Measurements from ENCODE around the gene CAPN2. TPM values are rescaled to one million over a fixed set of nuclear protein-coding genes. Genes with fewer than 3 reads are reported as not detected.

Gene CAPN2
- total and polyA plus RNA-seq, 3 experiments from 2014 or later = 79.8 to 252 (median 82.9) TPM

DNA sequence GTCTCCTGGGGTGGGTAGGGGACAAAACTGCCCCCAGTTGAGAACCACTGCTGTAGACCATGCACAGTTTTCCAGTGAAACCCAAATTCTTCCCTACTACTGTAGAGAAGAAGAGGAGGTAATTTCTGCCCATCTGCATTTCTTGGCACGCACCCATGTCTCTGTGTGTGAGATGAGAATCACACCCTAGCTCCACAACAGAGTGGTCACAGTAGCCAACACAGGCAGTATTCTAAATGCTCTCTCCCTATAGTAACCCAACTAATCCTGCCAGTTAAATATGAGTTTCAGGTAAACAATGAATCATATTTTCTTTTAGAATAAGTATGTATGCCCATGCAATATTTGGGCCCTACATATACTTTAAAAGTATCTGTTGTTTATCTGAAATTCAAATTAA lies 1.2 kb upstream of the CAPN2 start:
- Histone ChIP-seq H3K36me3 (ENCODE audit: insufficient read depth, low read length) (no peaks in the 10 kb centered on the region), H3K4me1 (ENCODE audit: insufficient read depth, low read length) (peaks cover 54% of the 10 kb centered on the region), H3K9me3 (ENCODE audit: low read length) (no peaks in the 10 kb centered on the region), H3K27me3 (ENCODE audit: insufficient read depth, low read length, poor library complexity, severe bottlenecking) (no peaks in the 10 kb centered on the region), H3K27ac (ENCODE audit: low read depth, low read length) (no peak overlapping the region), H3K4me3 (ENCODE audit: low read length) (no peak overlapping the region)
- Mint-ChIP-seq H3K9me3 (no peaks in the 10 kb centered on the region), H3K4me1 (peaks cover 43 to 58% (median 45%) of the 10 kb centered on the region in 3 donors), H3K27ac (peak overlapping the region; percentile 70 to 96 (median 91)), H3K27me3 (no peaks in the 10 kb centered on the region), H3K4me3 (peak overlapping the region; percentile 77 to 91 (median 84)), H3K36me3 (peaks cover 0 to 12% (median 0%) of the 10 kb centered on the region in 3 donors)
- ChIA-PET CTCF (interaction anchor here (0.9 to 4.7 kb wide), 9 partner anchors 9 to 135 kb away, joined by 3 to 77 read pairs (median 5); partner anchors contain the start of gene TP53BP2), POLR2A (interaction anchor here (1.0 to 1.4 kb wide), 2 partner anchors 10 to 16 kb away, joined by 5 to 8 read pairs; no protein-coding TSS in a partner anchor)
- no peak for DNase-seq

DNA sequence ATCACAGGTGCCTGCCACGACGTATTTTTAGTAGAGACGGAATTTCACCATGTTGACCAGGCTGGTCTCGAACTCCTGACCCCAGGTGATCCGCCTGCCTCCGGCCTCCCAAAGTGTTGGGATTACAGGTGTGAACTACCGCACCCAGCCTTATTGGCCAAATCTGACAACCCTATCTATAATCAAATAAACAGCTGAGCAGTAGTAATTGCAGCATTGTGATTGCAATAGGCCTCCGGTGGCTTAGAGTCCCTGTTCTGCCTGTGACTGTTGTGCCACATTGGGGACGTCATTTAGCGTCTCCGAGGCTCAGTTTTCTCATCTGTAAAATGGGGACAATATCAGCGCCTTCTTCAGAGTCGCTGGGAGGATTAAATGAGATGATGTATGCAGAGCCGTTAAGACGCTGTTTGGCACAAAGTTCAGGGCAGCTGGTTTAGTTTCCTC lies 569 bp upstream of the CAPN2 start:
- H3K4me3 ChIP-seq (ENCODE audit: low read length) = peak overlapping the region; percentile 78

DNA sequence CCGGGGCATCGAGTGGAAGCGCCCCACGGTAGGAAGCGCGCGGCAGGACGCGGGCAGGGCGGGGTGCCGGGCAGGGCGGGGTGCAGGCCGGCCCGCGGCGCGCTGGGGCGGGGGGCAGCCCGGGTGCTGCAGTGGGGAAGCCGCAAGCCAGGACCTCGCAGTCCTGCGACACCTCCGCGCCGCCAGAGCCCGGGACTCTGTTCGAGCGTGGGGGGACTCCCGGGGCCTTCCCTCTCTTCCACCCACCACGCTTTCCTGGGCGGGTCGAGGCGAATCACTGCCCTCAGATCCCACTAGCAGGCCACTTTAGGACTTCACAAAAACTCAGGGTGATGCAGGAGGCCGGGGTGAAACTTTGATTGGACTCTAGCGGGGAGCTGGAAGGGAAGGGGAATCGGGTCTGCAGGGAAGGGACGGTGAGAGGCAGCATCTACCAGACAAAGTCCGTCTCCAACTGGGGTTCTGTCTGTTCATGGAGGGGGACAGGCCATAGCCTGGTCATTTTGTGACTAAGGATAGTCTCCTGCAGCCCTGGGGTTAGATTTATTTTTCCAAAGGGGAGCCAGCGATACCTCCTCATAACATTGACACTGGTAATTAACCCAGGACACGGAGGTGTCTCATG lies 623 bp downstream of the CAPN2 start:
- Histone ChIP-seq H3K36me3 (ENCODE audit: insufficient read depth, low read length) (no peaks in the 10 kb centered on the region), H3K4me3 (ENCODE audit: low read length) (peak overlapping the region; percentile 78), H3K27me3 (ENCODE audit: insufficient read depth, low read length, poor library complexity, severe bottlenecking) (no peaks in the 10 kb centered on the region), H3K9me3 (ENCODE audit: low read length) (no peaks in the 10 kb centered on the region), H3K27ac (ENCODE audit: low read depth, low read length) (peak overlapping the region; percentile 72), H3K4me1 (ENCODE audit: insufficient read depth, low read length) (peaks cover 72% of the 10 kb centered on the region)
- DNase-seq = peak; percentile 44 to 62 (median 48)
- ChIA-PET POLR2A (interaction anchor here (0.5 to 2.5 kb wide), 5 partner anchors 14 to 470 kb away, joined by 3 to 16 read pairs (median 4); partner anchors contain the start of gene DEGS1), CTCF (interaction anchor here (1.4 to 4.7 kb wide), 8 partner anchors 8 to 133 kb away, joined by 3 to 77 read pairs (median 6); partner anchors contain the start of gene TP53BP2)
- Mint-ChIP-seq H3K27me3 (no peaks in the 10 kb centered on the region), H3K4me3 (peak overlapping the region; percentile 84 to 98 (median 92)), H3K9me3 (no peaks in the 10 kb centered on the region), H3K36me3 (peaks cover 0 to 22% (median 4%) of the 10 kb centered on the region in 3 donors), H3K4me1 (peaks cover 61 to 73% (median 62%) of the 10 kb centered on the region in 3 donors), H3K27ac (peak overlapping the region; percentile 80 to 99 (median 94))

More for the DNA sequence above, 569 bp upstream of the CAPN2 start:
- Mint-ChIP-seq H3K36me3 (peaks cover 0 to 13% (median 0%) of the 10 kb centered on the region in 3 donors), H3K4me1 (peaks cover 49 to 64% (median 51%) of the 10 kb centered on the region in 3 donors), H3K27ac (peak overlapping the region; percentile 70 to 96 (median 91)), H3K27me3 (no peaks in the 10 kb centered on the region), H3K9me3 (no peaks in the 10 kb centered on the region), H3K4me3 (peak overlapping the region; percentile 77 to 91 (median 84))
- CTCF ChIA-PET = interaction anchor here (0.9 to 4.7 kb wide), 12 partner anchors 10 to 134 kb away, joined by 3 to 77 read pairs (median 5); partner anchors contain the start of gene TP53BP2
- peak overlapping the region; percentile 72 for H3K27ac ChIP-seq (ENCODE audit: low read depth, low read length)
- H3K27me3 ChIP-seq (ENCODE audit: insufficient read depth, low read length, poor library complexity, severe bottlenecking) = no peaks in the 10 kb centered on the region
- no peaks in the 10 kb centered on the region for H3K36me3 ChIP-seq (ENCODE audit: insufficient read depth, low read length)
- DNase-seq = peak in 1 of 5 donors; percentile 53
- POLR2A ChIA-PET = interaction anchor here (0.6 to 2.5 kb wide), 5 partner anchors 9 to 135 kb away, joined by 3 to 16 read pairs (median 5); no protein-coding TSS in a partner anchor
- no peaks in the 10 kb centered on the region for H3K9me3 ChIP-seq (ENCODE audit: low read length)
- peaks cover 60% of the 10 kb centered on the region for H3K4me1 ChIP-seq (ENCODE audit: insufficient read depth, low read length)

DNA sequence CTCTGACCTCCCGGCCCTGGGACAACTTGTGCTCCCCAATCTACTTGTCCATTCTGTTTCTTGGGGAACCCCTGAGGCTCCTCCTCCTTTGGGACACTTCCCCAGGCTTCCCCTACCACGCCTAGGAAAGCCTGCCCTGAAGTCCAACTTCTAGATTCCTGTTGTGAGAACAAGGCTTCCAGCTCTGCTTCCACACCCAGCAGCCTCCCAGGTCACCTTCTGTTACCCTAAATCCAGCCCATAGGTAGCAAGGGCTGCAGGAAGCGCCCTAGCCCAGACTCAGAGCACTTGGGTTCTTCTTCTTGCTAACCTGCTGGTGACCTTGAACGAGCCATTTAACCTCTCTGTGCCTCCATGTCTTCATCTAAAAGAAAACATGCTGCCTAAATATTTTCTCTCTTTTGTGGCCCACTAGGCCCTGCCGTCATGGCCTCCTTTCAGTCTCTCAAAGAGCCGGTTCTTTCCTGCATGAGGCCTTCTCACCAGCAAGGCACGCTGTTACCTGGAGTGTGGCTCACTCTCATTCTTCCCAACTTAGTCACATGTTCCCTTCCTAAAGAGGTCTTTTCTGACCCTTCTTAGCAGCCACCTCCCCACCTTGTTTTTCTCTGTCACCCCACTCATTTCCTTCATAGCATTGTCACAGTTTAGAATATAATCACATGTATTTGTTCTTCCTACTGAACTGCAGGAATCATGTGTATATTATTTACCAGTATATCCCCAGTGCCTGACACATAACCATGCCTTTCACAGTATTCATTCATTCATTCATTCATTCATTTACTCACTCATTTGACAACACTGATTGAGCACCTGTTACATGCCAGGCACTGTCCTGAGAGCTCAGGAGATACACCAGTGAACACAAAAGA lies 1.4 kb downstream of the CAPN2 start:
- Mint-ChIP-seq H3K27me3 (no peaks in the 10 kb centered on the region), H3K36me3 (peaks cover 0 to 30% (median 7%) of the 10 kb centered on the region in 3 donors), H3K9me3 (no peaks in the 10 kb centered on the region), H3K4me1 (peaks cover 69 to 80% (median 70%) of the 10 kb centered on the region in 3 donors), H3K27ac (peak overlapping the region; percentile 80 to 99 (median 94)), H3K4me3 (peak overlapping the region; percentile 84 to 98 (median 92))
- H3K36me3 ChIP-seq (ENCODE audit: insufficient read depth, low read length) = peaks cover 8% of the 10 kb centered on the region
- peak overlapping the region; percentile 72 for H3K27ac ChIP-seq (ENCODE audit: low read depth, low read length)
- H3K4me3 ChIP-seq (ENCODE audit: low read length) = peak overlapping the region; percentile 78
- CTCF ChIA-PET = interaction anchor here (0.6 to 4.7 kb wide), 4 partner anchors 11 to 58 kb away, joined by 3 to 77 read pairs (median 4); no protein-coding TSS in a partner anchor
- peak in 1 of 5 donors; percentile 28 for DNase-seq
- POLR2A ChIA-PET = interaction anchor here (0.5 to 2.5 kb wide), 4 partner anchors 13 to 469 kb away, joined by 3 to 16 read pairs (median 4); partner anchors contain the start of gene DEGS1
- no peaks in the 10 kb centered on the region for H3K9me3 ChIP-seq (ENCODE audit: low read length)
- H3K27me3 ChIP-seq (ENCODE audit: insufficient read depth, low read length, poor library complexity, severe bottlenecking) = no peaks in the 10 kb centered on the region
- H3K4me1 ChIP-seq (ENCODE audit: insufficient read depth, low read length) = peaks cover 80% of the 10 kb centered on the region

DNA sequence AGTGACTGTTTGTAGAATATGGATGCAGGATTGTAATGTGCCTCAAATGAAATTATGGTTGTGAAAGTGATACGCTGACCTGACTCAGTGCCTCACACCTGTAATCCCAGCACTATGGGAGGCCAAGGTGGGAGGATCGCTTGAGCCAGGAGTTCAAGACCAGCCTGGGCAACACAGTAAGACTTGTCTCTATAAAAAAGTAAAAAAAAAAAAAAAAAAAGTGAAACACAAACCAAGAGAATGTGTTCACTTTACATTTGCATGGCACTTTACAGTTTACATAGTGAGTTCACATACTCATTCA lies 2.0 kb downstream of the CAPN2 start:
- no peaks in the 10 kb centered on the region for H3K9me3 ChIP-seq (ENCODE audit: low read length)
- peaks cover 72 to 85% (median 74%) of the 10 kb centered on the region in 3 donors for H3K4me1 Mint-ChIP-seq
- CTCF ChIA-PET = no interaction called here
- H3K36me3 ChIP-seq (ENCODE audit: insufficient read depth, low read length) = peaks cover 14% of the 10 kb centered on the region
- H3K27ac ChIP-seq (ENCODE audit: low read depth, low read length) = peak overlapping the region; percentile 72
- H3K4me3 Mint-ChIP-seq = peak overlapping the region; percentile 84 to 98 (median 92)
- H3K4me3 ChIP-seq (ENCODE audit: low read length) = peak overlapping the region; percentile 78
- H3K9me3 Mint-ChIP-seq = no peaks in the 10 kb centered on the region
- no peaks in the 10 kb centered on the region for H3K27me3 Mint-ChIP-seq
- POLR2A ChIA-PET = interaction anchor here (1.2 kb wide), 1 partner anchor 12 kb away, joined by 3 read pairs; no protein-coding TSS in a partner anchor
- peaks cover 82% of the 10 kb centered on the region for H3K4me1 ChIP-seq (ENCODE audit: insufficient read depth, low read length)
- H3K27me3 ChIP-seq (ENCODE audit: insufficient read depth, low read length, poor library complexity, severe bottlenecking) = no peaks in the 10 kb centered on the region
- peaks cover 0 to 36% (median 7%) of the 10 kb centered on the region in 3 donors for H3K36me3 Mint-ChIP-seq
- no peak for DNase-seq
- peak overlapping the region; percentile 82 to 99 (median 95) for H3K27ac Mint-ChIP-seq

DNA sequence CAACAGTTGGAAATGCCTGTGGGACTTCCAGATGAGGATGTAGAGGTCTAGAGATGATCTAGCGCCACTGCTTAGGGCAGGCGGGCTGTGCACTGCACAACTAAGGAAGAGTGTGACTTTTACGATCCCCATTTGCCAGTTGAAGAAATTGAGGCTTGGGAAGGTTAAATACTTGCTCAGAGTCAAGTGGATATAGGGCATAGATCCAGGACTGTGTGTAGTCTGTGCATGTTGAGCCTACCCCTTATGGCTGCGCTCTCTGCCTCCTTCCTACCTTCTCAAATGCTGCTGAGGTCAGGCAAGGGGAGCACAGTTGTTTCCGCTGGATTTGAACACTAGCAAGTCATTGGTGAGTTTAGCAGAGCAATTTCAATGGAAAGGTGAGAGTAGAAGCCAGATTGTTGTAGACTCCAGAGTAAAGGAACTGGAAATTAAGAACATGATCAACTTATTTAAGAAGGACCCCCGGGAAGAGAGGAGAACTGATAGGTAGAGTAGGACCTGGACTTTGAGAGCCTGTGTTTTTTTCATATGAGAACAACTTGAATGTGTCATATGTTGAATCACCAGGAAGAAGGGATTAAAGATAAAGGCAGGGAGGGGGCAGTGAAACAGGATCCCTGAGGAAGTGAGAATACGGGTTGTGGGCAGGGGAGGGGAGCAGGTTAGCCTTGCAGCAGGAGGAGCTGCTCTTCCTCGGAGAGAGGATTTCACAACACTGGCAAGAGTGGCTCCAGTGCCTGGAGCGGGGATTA lies 2.7 kb downstream of the CAPN2 start:
- Mint-ChIP-seq H3K4me3 (peak overlapping the region; percentile 62 to 91 (median 84)), H3K27me3 (no peaks in the 10 kb centered on the region), H3K36me3 (peaks cover 0 to 43% (median 11%) of the 10 kb centered on the region in 3 donors), H3K4me1 (peaks cover 76 to 91% (median 81%) of the 10 kb centered on the region in 3 donors), H3K27ac (peak overlapping the region; percentile 82 to 99 (median 94)), H3K9me3 (no peaks in the 10 kb centered on the region)
- peaks cover 21% of the 10 kb centered on the region for H3K36me3 ChIP-seq (ENCODE audit: insufficient read depth, low read length)
- H3K4me3 ChIP-seq (ENCODE audit: low read length) = peak overlapping the region; percentile 55
- H3K27ac ChIP-seq (ENCODE audit: low read depth, low read length) = peak overlapping the region; percentile 72
- ChIA-PET POLR2A (interaction anchor here (1.7 kb wide), 1 partner anchor 34 kb away, joined by 6 read pairs; no protein-coding TSS in a partner anchor), CTCF (interaction anchor here (6.5 kb wide), 1 partner anchor 34 kb away, joined by 94 read pairs; no protein-coding TSS in a partner anchor)
- H3K4me1 ChIP-seq (ENCODE audit: insufficient read depth, low read length) = peaks cover 79% of the 10 kb centered on the region
- H3K27me3 ChIP-seq (ENCODE audit: insufficient read depth, low read length, poor library complexity, severe bottlenecking) = no peaks in the 10 kb centered on the region
- H3K9me3 ChIP-seq (ENCODE audit: low read length) = no peaks in the 10 kb centered on the region
- no peak for DNase-seq
